Measurements from ENCODE around the gene SYCE3. TPM values are rescaled to one million over a fixed set of nuclear protein-coding genes. Genes with fewer than 3 reads are reported as not detected.

Gene SYCE3
- total RNA-seq, 3 donors from 2014 or later: not detected

GRCh38 chr22:50601669-50602337 is 39.1 kb upstream of the SYCE3 start:
- ATAC-seq (no peak), DNase-seq (peak in 1 of 3 donors; percentile 16)
- H3K4me1 ChIP-seq (ENCODE audit: low read depth): peaks cover 3% of the 10 kb centered on the region
- no peaks in the 10 kb centered on the region for H3K9me3 ChIP-seq
- intact Hi-C loops (cut with DNase I, micrococcal nuclease): no loop called here
- no peak overlapping the region for H3K4me3 ChIP-seq
- TF ChIP-seq, protein P1, sequence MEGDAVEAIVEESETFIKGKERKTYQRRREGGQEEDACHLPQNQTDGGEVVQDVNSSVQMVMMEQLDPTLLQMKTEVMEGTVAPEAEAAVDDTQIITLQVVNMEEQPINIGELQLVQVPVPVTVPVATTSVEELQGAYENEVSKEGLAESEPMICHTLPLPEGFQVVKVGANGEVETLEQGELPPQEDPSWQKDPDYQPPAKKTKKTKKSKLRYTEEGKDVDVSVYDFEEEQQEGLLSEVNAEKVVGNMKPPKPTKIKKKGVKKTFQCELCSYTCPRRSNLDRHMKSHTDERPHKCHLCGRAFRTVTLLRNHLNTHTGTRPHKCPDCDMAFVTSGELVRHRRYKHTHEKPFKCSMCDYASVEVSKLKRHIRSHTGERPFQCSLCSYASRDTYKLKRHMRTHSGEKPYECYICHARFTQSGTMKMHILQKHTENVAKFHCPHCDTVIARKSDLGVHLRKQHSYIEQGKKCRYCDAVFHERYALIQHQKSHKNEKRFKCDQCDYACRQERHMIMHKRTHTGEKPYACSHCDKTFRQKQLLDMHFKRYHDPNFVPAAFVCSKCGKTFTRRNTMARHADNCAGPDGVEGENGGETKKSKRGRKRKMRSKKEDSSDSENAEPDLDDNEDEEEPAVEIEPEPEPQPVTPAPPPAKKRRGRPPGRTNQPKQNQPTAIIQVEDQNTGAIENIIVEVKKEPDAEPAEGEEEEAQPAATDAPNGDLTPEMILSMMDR (IDR thresholded peaks at IDR 0.05): no peak
- no peaks in the 10 kb centered on the region for H3K36me3 ChIP-seq (ENCODE audit: low read depth)

- H3K9me3 ChIP-seq: no peaks in the 10 kb centered on the region
- no peak overlapping the region for H3K4me3 ChIP-seq
- peaks cover 3% of the 10 kb centered on the region for H3K4me1 ChIP-seq (ENCODE audit: low read depth)
- no peaks in the 10 kb centered on the region for H3K36me3 ChIP-seq (ENCODE audit: low read depth)
- TF ChIP-seq, protein P1 (IDR thresholded peaks at IDR 0.05): no peak
- intact Hi-C loops (cut with DNase I, micrococcal nuclease): no loop called here
- peak in 1 of 3 donors; percentile 28 for DNase-seq
- no peak for ATAC-seq
Observed at GRCh38 chr22:50600967-50601668, 38.4 kb upstream of the SYCE3 start.

DNA sequence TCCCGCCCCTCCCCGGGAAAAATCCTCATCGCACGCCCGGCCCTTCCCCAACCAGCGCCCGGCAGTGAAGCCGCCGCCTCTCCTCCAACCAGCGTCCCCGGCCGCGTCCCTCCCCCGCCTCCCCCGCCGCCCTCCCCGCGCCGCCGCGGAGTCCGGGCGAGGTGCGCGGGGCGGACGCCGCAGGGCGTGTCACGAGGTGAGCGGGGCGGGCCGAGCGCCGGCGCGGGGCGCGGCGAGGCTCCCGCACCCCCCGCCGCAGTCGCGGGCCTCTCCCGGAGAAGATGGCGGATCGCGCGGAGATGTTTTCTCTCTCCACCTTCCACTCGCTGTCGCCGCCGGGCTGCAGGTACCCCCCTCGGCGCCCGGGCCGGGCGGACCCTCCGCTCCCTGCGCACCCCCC is 37.8 kb upstream of the SYCE3 start, which contains the start of gene MAPK8IP2:
Gene MAPK8IP2 (plus strand): TSS at position 256 of the 400 bp plus-strand sequence. CDS start 26 bp downstream, at position 282.
- peak in 1 of 3 donors; percentile 65 for DNase-seq
- Histone ChIP-seq H3K36me3 (ENCODE audit: low read depth) (no peaks in the 10 kb centered on the region), H3K9me3 (no peaks in the 10 kb centered on the region), H3K4me3 (no peak within 1 kb of the TSS), H3K4me1 (ENCODE audit: low read depth) (peaks cover 3% of the 10 kb centered on the region)
- TF ChIP-seq, protein P1 (IDR thresholded peaks at IDR 0.05): no peak
- intact Hi-C loops (cut with DNase I, micrococcal nuclease): no loop called here
- ATAC-seq: peak; percentile 78

DNA sequence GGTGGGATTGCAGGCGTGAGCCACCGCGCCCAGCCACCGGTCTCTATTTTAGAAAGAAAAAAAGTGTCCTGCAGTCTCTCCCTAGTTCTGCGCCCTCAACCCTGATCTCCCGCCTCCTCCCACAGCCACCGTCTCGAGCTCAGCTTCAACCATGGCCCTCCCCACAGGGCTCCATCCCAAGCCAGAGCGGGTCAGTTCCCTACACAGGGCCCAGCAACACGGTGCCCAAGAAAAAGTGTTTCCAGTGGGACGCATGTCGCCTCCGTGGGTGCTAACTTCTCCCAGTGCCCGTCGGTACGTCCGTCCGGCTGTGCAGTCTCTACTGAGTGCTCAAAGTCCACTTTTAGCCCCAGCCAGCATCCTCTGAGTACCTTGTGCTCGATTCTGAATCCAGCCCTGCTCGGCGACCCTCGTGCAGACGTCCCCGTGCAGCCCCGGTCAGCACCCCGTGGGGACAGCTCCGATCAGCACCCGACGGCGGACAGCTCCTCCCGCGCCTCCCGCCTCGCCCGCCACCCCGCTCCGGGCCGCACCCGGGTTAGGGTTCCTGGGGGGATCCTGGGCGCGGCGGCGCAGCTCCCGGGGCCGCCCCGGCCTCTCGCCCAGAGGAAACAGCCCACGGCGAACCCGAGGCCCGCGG is 37.2 kb upstream of the SYCE3 start:
- DNase-seq (peak in 2 of 3 donors; percentile 69 to 75), ATAC-seq (peak; percentile 83)
- intact Hi-C loops (cut with DNase I, micrococcal nuclease): no loop called here
- TF ChIP-seq, protein P1 (IDR thresholded peaks at IDR 0.05): no peak
- Histone ChIP-seq H3K4me1 (ENCODE audit: low read depth) (peaks cover 3% of the 10 kb centered on the region), H3K36me3 (ENCODE audit: low read depth) (no peaks in the 10 kb centered on the region), H3K9me3 (no peaks in the 10 kb centered on the region), H3K4me3 (no peak overlapping the region)

GRCh38 chr22:50597097-50597496 is 34.4 kb upstream of the SYCE3 start:
- no peaks in the 10 kb centered on the region for H3K9me3 ChIP-seq
- intact Hi-C loops (cut with DNase I, micrococcal nuclease): no loop called here
- TF ChIP-seq, protein P1 (IDR thresholded peaks at IDR 0.05): no peak
- no peak for DNase-seq
- H3K36me3 ChIP-seq (ENCODE audit: low read depth): no peaks in the 10 kb centered on the region
- H3K4me3 ChIP-seq: no peak overlapping the region
- ATAC-seq: no peak
- peaks cover 3% of the 10 kb centered on the region for H3K4me1 ChIP-seq (ENCODE audit: low read depth)

Data from mucosa of descending colon (tissue), 3 donors.